Bronchial epithelial cell (primary cell): ENCODE measurements around the gene RAB4A. TPM values are rescaled to one million over a fixed set of nuclear protein-coding genes. Genes with fewer than 3 reads are reported as not detected.

Experiments
- DNase-seq: peaks from one replicate; pipeline ENCODE4 v3.0.0-alpha.2; 2010; ENCODE audit warnings: low read depth
- FAIRE-seq: peaks from 2 replicates; lab custom pipeline; 2011; peaks lifted over from hg19 to GRCh38; lab: Jason Lieb, UNC
- H3K27me3 ChIP-seq: 2 replicates; pipeline ENCODE4 v1.5.1; 2011; ENCODE audit warnings: low read length; ENCODE audit not compliant: control insufficient read depth, insufficient read depth
- H3K36me3 ChIP-seq: 2 replicates; pipeline ENCODE4 v1.5.1; 2011; ENCODE audit warnings: low read length; ENCODE audit not compliant: control insufficient read depth, insufficient read depth
- H3K4me3 ChIP-seq: 2 replicates; pipeline ENCODE4 v1.5.1; 2011; ENCODE audit warnings: mild to moderate bottlenecking, low read depth, low read length, control low read depth
- CTCF ChIP-seq: IDR thresholded peaks from 2 replicates; pipeline ENCODE4 v1.5.1; 2011; ENCODE audit warnings: mild to moderate bottlenecking, moderate library complexity, low read length, control low read depth, inconsistent platforms; ENCODE audit not compliant: insufficient read depth, severe bottlenecking
- total RNA-seq: library from RNA; depleted of rRNA; stranded (reverse); fragments of >200 nt; gene quantifications from 2 replicates; pipeline ENCODE4 v1.2.1, GENCODE V29; 2014

The RAB4A gene
- total RNA-seq, 1 donor from 2014 or later, result 39.0 TPM

- DNase-seq (no peak), FAIRE-seq (no peak)
- no peaks in the 10 kb centered on the region for H3K27me3 ChIP-seq
- H3K4me3 ChIP-seq, result no peak overlapping the region
- H3K36me3 ChIP-seq, result no peaks in the 10 kb centered on the region
- TF ChIP-seq CTCF, result no peak
Observed at GRCh38 chr1:229247871-229248270, 23.0 kb upstream of the RAB4A start.

- DNase-seq (no peak), FAIRE-seq (no peak)
- no peak overlapping the region for H3K4me3 ChIP-seq
- TF ChIP-seq CTCF, result no peak
- H3K27me3 ChIP-seq, result no peaks in the 10 kb centered on the region
- no peaks in the 10 kb centered on the region for H3K36me3 ChIP-seq
Observed at GRCh38 chr1:229248821-229249817, 21.8 kb upstream of the RAB4A start.

GRCh38 chr1:229249854-229250644 lies 20.9 kb upstream of the RAB4A start:
- Histone ChIP-seq H3K36me3 (no peaks in the 10 kb centered on the region), H3K27me3 (no peaks in the 10 kb centered on the region), H3K4me3 (no peak overlapping the region)
- TF ChIP-seq CTCF, result no peak
- FAIRE-seq (no peak), DNase-seq (no peak)

GRCh38 chr1:229251185-229251584 lies 19.7 kb upstream of the RAB4A start:
- no peak for TF ChIP-seq CTCF
- DNase-seq (no peak), FAIRE-seq (no peak)
- no peaks in the 10 kb centered on the region for H3K27me3 ChIP-seq
- H3K36me3 ChIP-seq, result no peaks in the 10 kb centered on the region
- no peak overlapping the region for H3K4me3 ChIP-seq

- Histone ChIP-seq H3K27me3 (no peaks in the 10 kb centered on the region), H3K4me3 (no peak overlapping the region), H3K36me3 (no peaks in the 10 kb centered on the region)
- no peak for TF ChIP-seq CTCF
- DNase-seq (no peak), FAIRE-seq (no peak)
Observed at GRCh38 chr1:229252228-229252984, 18.5 kb upstream of the RAB4A start.
